K562 (cell line): ENCODE results near the gene ASPHD1. TPM values are rescaled to one million over a fixed set of nuclear protein-coding genes. Genes with fewer than 3 reads are reported as not detected.

Source experiments
- ATF7 ChIP-seq: fragments of 450-650 bp; IDR thresholded peaks from 2 replicates; pipeline ENCODE4 v1.7.1; 2014; ENCODE audit warnings: mild to moderate bottlenecking, moderate library complexity
- CC2D1A ChIP-seq: fragments of 450-650 bp; IDR thresholded peaks from 2 replicates; pipeline ENCODE4 v1.6.1; 2017; ENCODE audit warnings: mild to moderate bottlenecking
- ELF2 ChIP-seq: fragments of 250-450 bp; sonication (Bioruptor Pico); IDR thresholded peaks from 2 replicates; pipeline ENCODE4 v1.5.0; 2021; ENCODE audit warnings: mild to moderate bottlenecking
- FOXJ2 ChIP-seq: fragments of 200-800 bp; sonication (Bioruptor generic); IDR thresholded peaks from 2 replicates; pipeline ENCODE4 v1.6.1; 2016; ENCODE audit warnings: missing genetic modification characterization, missing compliant biosample characterization
- RCOR1 ChIP-seq, 2 experiments: IDR thresholded peaks; 2 replicates each; pipeline ENCODE4 v1.6.1; 2012; ENCODE audit warnings: low read depth in 2 of 2, low read length in 2 of 2, borderline replicate concordance in 1 of 2, improper control_type of control experiment in 1 of 2
- SPI1 ChIP-seq: IDR thresholded peaks from 2 replicates; pipeline ENCODE4 v1.6.1; 2011; ENCODE audit warnings: low read depth, low read length, control low read depth, borderline replicate concordance
- TAF7 ChIP-seq: fragments of 450-650 bp; IDR thresholded peaks from 2 replicates; pipeline ENCODE4 v1.6.1; 2016; ENCODE audit warnings: missing genetic modification characterization, missing compliant biosample characterization
- ZFX ChIP-seq: sonication (generic); formaldehyde crosslinking; IDR thresholded peaks from 2 replicates; pipeline ENCODE4 v1.8.0; 2022; ENCODE audit warnings: mild to moderate bottlenecking, missing genetic modification reagents, moderate library complexity
- polyA plus RNA-seq, 8 experiments: library from polyadenylated mRNA; depleted of rRNA in 4 of 8; stranded (reverse) in 5 of 8; unstranded in 3 of 8; fragments of >200 nt; fragmentation: Nextera tagmentation in 2 of 8; fragmentation: Illumina TruSeq in 1 of 8; extraction: Ambion mirVana in 2 of 8; extraction: Trizol in 1 of 8; gene quantifications; 2 replicates each; pipeline versions ENCODE4 v1.2.1 to v1.2.3, GENCODE V29; 2011 to 2014; ENCODE audit warnings: inconsistent platforms in 1 of 8, missing spikeins in 1 of 8
- total RNA-seq, 7 experiments: library from RNA; depleted of rRNA in 6 of 7; stranded (reverse); fragments of >200 nt in 6 of 7; fragmentation: Illumina TruSeq in 2 of 7; extraction: Trizol in 2 of 7; gene quantifications; 2 replicates each; pipeline versions ENCODE4 v1.2.1 to v1.2.3, GENCODE V29; 2011 to 2021; ENCODE audit warnings: low replicate concordance in 1 of 7
- TF ChIP-seq, protein P1 (sequence below): fragments of 450-650 bp; formaldehyde crosslinking; IDR thresholded peaks from 2 replicates; pipeline ENCODE4 v1.4.0; 2022; ENCODE audit warnings: mild to moderate bottlenecking, moderate library complexity
- TF ChIP-seq, protein P2 (sequence below), 2 experiments: IDR thresholded peaks; 2 replicates each; pipeline ENCODE4 v1.6.1; 2011; ENCODE audit warnings: borderline replicate concordance in 1 of 2, control low read depth in 1 of 2, low read depth in 1 of 2, low read length in 1 of 2, mild to moderate bottlenecking in 1 of 2, mixed read lengths in 1 of 2, moderate library complexity in 1 of 2; ENCODE audit not compliant: insufficient read depth in 1 of 2, insufficient read length in 1 of 2, poor library complexity in 1 of 2, severe bottlenecking in 1 of 2; ENCODE audit errors: extremely low read depth in 1 of 2
- TF ChIP-seq, protein P3 (sequence below): fragments of 450-650 bp; IDR thresholded peaks from 2 replicates; pipeline ENCODE4 v1.6.1; 2016; ENCODE audit warnings: borderline replicate concordance
- TF ChIP-seq, protein P4 (sequence below): fragments of 450-650 bp; IDR thresholded peaks from 2 replicates; pipeline ENCODE4 v1.6.1; 2014; ENCODE audit warnings: low read depth, mild to moderate bottlenecking, moderate library complexity, borderline replicate concordance
- TF ChIP-seq, protein P5 (sequence below): sonication (generic); formaldehyde crosslinking; IDR thresholded peaks from 2 replicates; pipeline ENCODE4 v1.8.0; 2022; ENCODE audit warnings: missing genetic modification reagents, mild to moderate bottlenecking, moderate library complexity, borderline replicate concordance
- TF ChIP-seq, protein P6 (sequence below): fragments of 450-650 bp; IDR thresholded peaks from 2 replicates; pipeline ENCODE4 v1.7.0; 2016; ENCODE audit warnings: borderline replicate concordance

ASPHD1 gene
- total and polyA plus RNA-seq, 9 of the 15 experiments (the other 6 are each of a cell fraction or from before 2014, with no cell fraction given) = 0.03 to 0.70 (median 0.24) TPM; not detected in 5

DNA sequence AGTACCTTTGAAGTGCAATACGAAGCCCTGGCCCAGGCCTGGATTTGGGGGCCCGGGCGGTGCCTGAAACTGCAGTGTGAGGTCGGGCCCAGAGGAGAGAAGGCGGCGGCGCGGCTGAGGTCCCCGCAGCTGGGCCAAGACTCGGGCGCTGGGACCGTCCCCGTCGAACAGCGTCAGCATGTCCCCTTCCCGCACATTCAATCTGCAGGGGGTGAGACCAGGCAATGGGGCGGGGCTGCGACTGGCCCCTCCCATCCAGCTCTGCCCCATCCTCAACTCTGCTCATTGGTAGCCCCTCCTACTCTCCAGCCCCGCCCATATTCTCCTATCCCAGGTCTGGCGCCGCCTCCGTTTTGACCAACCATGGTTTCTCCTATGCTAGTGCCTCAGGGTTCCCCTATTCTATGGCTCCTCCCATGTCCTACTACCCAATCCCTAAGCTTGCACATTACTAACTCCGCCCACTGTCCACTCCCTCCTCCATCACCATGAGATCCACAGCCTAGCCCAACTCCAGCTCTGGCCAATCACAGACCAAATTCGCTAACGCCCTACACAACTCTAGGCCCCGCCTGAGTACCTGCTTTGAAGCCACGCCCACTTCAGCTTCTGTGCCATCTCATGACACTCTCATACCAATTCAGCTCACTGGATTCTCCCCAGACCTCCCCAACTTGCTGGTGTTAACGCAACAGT lies 22.9 kb upstream of the ASPHD1 start (continued):
- peak in 1 of 2 experiments; percentile 43; a peak in 1 of 4 replicates for TF ChIP-seq RCOR1 (IDR thresholded peaks at IDR 0.05; ENCODE audit: borderline replicate concordance in 1 of 2, low read depth in 2 of 2, low read length in 2 of 2)
- peak; percentile 33; the same call in 1 of the 2 replicates for TF ChIP-seq ZFX (CRISPR knock-in tag)
- TF ChIP-seq, protein P1, sequence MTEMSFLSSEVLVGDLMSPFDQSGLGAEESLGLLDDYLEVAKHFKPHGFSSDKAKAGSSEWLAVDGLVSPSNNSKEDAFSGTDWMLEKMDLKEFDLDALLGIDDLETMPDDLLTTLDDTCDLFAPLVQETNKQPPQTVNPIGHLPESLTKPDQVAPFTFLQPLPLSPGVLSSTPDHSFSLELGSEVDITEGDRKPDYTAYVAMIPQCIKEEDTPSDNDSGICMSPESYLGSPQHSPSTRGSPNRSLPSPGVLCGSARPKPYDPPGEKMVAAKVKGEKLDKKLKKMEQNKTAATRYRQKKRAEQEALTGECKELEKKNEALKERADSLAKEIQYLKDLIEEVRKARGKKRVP (CRISPR knock-in tag) = no peak
- TF ChIP-seq, protein P2, sequence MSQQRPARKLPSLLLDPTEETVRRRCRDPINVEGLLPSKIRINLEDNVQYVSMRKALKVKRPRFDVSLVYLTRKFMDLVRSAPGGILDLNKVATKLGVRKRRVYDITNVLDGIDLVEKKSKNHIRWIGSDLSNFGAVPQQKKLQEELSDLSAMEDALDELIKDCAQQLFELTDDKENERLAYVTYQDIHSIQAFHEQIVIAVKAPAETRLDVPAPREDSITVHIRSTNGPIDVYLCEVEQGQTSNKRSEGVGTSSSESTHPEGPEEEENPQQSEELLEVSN (IDR thresholded peaks at IDR 0.05; ENCODE audit: borderline replicate concordance in 1 of 2, extremely low read depth in 1 of 2, insufficient read depth in 1 of 2, insufficient read length in 1 of 2, low read depth in 1 of 2, low read length in 1 of 2, poor library complexity in 1 of 2, severe bottlenecking in 1 of 2) = peak; percentile 48 to 55
- peak; percentile 71 for TF ChIP-seq ATF7
- TF ChIP-seq, protein P3, sequence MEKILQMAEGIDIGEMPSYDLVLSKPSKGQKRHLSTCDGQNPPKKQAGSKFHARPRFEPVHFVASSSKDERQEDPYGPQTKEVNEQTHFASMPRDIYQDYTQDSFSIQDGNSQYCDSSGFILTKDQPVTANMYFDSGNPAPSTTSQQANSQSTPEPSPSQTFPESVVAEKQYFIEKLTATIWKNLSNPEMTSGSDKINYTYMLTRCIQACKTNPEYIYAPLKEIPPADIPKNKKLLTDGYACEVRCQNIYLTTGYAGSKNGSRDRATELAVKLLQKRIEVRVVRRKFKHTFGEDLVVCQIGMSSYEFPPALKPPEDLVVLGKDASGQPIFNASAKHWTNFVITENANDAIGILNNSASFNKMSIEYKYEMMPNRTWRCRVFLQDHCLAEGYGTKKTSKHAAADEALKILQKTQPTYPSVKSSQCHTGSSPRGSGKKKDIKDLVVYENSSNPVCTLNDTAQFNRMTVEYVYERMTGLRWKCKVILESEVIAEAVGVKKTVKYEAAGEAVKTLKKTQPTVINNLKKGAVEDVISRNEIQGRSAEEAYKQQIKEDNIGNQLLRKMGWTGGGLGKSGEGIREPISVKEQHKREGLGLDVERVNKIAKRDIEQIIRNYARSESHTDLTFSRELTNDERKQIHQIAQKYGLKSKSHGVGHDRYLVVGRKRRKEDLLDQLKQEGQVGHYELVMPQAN = no peak
- TF ChIP-seq, protein P4, sequence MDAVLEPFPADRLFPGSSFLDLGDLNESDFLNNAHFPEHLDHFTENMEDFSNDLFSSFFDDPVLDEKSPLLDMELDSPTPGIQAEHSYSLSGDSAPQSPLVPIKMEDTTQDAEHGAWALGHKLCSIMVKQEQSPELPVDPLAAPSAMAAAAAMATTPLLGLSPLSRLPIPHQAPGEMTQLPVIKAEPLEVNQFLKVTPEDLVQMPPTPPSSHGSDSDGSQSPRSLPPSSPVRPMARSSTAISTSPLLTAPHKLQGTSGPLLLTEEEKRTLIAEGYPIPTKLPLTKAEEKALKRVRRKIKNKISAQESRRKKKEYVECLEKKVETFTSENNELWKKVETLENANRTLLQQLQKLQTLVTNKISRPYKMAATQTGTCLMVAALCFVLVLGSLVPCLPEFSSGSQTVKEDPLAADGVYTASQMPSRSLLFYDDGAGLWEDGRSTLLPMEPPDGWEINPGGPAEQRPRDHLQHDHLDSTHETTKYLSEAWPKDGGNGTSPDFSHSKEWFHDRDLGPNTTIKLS = no peak
- peak; percentile 69 for TF ChIP-seq SPI1
- no peak for TF ChIP-seq TAF7 (tag)
- no peak for TF ChIP-seq FOXJ2 (tag)
- no peak for TF ChIP-seq CC2D1A
- TF ChIP-seq, protein P5, sequence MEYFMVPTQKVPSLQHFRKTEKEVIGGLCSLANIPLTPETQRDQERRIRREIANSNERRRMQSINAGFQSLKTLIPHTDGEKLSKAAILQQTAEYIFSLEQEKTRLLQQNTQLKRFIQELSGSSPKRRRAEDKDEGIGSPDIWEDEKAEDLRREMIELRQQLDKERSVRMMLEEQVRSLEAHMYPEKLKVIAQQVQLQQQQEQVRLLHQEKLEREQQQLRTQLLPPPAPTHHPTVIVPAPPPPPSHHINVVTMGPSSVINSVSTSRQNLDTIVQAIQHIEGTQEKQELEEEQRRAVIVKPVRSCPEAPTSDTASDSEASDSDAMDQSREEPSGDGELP (CRISPR knock-in tag) = peak; percentile 56; the same call in 1 of the 2 replicates
- no peak for TF ChIP-seq ELF2
- TF ChIP-seq, protein P6, sequence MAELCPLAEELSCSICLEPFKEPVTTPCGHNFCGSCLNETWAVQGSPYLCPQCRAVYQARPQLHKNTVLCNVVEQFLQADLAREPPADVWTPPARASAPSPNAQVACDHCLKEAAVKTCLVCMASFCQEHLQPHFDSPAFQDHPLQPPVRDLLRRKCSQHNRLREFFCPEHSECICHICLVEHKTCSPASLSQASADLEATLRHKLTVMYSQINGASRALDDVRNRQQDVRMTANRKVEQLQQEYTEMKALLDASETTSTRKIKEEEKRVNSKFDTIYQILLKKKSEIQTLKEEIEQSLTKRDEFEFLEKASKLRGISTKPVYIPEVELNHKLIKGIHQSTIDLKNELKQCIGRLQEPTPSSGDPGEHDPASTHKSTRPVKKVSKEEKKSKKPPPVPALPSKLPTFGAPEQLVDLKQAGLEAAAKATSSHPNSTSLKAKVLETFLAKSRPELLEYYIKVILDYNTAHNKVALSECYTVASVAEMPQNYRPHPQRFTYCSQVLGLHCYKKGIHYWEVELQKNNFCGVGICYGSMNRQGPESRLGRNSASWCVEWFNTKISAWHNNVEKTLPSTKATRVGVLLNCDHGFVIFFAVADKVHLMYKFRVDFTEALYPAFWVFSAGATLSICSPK = no peak
